ENCODE results near the gene RMDN3.

RMDN3 gene

DNA sequence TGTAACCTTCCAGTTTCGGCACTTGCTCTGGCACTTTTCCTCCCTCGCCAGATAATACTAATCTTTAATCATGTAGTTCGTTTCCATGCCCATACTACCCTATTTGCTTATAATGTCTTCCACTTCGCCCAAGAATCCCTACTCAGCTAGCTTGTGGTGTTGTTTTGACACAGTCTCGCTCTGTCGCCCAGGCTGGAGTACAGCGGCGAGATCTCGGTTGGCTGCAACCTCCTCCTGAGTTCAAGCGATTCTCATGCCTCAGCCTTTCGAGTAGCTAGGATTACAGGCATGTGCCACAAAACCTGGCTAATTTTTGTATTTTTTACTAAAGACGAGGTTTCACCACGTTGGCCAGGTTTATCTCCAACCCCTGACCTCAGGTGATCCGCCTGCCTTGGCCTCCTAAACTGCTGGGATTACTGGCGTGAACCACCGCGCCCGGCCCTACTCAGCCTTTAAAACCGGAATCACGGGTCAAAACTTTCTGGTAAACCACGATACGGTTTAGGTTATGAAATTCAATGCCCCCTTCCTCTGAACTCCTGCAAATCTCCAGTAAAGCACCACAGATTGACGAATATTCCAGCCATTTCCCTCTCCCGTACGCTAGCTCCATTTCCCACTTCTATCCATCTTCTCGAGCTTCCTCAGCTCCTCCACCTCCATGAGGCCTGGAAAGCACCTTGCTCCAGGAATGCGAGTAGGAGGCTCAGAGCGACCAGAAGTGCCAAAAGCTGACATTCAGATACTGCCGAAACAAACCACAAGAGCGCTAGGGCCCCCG is 61.0 kb downstream of the RMDN3 start:
- no peak for DNase-seq

DNA sequence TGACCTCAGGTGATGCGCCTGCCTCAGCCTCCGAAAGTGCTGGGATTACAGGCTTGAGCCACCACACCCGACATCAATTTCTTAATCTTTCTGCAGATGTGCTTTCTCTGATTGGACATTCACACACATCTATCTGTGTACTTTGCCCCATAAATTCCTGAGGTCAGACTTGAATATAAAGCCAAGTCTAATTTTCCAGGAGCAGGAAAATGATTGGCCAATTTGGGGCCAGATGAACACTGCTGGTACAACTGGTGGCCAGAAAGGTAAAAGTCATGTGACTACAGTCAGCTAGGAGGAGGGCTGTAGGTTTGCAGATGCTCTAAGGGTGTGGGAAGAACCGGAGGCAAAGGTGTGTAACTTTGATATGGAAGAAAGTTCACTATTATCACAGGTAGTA is 63.3 kb downstream of the RMDN3 start:
- DNase-seq = no peak

DNA sequence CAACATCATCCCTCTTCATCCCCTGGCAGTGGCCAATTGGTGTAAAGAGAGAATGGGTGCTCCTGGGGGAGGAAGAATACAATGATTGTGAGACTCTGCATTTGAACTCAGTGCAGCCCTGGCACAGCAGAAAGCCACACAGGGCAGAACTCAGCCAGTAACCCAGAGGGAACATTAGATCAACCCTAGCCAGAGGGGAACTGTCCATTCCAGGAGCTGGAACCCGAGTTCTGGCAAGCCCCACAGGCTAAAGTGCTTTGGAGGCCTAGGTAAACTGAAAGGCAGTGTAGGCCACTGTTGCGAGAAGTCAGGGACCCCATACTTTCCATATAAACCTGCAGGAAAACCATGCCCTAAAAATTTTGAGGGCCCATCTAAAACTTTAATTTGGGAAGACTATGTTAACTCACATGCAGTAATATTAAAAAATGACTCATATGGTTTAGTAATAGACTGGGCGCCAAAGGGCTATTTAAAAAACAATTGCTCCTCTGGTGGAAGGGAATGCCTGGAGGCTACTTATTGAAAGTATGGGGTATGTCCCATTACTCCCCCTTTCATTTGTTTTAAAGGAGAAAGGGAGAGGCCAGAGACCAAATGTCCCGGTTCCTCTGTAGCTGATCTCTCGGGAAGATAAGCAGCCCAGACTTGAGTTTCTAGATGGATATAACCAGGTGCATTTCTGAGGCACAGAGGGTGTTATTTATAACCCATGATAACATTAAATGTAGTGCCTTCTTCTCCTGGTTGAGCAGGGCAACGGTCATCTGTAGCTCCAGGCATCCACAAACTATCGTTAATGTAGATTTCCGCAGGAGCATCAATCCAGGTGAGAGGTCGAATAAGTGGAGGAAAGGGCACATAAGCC is 65.9 kb downstream of the RMDN3 start:
- no peak for DNase-seq
